Measurements from ENCODE around the gene ANKZF1. TPM values are rescaled to one million over a fixed set of nuclear protein-coding genes. Genes with fewer than 3 reads are reported as not detected.
A peak's percentile ranks its signal among the peaks of the same experiment; 100 is the strongest.

The ANKZF1 gene
- total and polyA plus RNA-seq, 2 of the 8 experiments (the other 6 are each of a cell fraction or from before 2014, with no cell fraction given) = 32.5 to 50.1 TPM

- TF ChIP-seq EZH2 (IDR thresholded peaks at IDR 0.05; ENCODE audit: low read depth, low read length, severe bottlenecking) (no peak), CBX5 (IDR thresholded peaks at IDR 0.05; ENCODE audit: low read depth, low read length) (no peak), CHD2 (IDR thresholded peaks at IDR 0.05; ENCODE audit: low read length) (peak; percentile 91), ASH2L (IDR thresholded peaks at IDR 0.05; ENCODE audit: low read length) (peak; percentile 48), BRCA1 (IDR thresholded peaks at IDR 0.05; ENCODE audit: low read depth, low read length) (no peak), PHF8 (conservative IDR thresholded peaks at IDR 0.05; ENCODE audit: low read depth, low read length) (peak; percentile 48; the same call in 1 of the 2 replicates), SP2 (IDR thresholded peaks at IDR 0.05; ENCODE audit: low read length) (peak; percentile 67; the same call in 1 of the 2 replicates), ZNF274 (IDR thresholded peaks at IDR 0.05; ENCODE audit: borderline replicate concordance, extremely low read depth, low read length) (no peak), RXRA (IDR thresholded peaks at IDR 0.05; ENCODE audit: insufficient read depth, low read depth, low read length) (no peak), BCL11A (IDR thresholded peaks at IDR 0.05; ENCODE audit: low read depth in 2 of 2, low read length in 2 of 2) (no peak), MAX (IDR thresholded peaks at IDR 0.05) (peak; percentile 48; the same call in 1 of the 2 replicates), HDAC6 (IDR thresholded peaks at IDR 0.05; ENCODE audit: low read depth, low read length) (no peak), POLR2AphosphoS5 (IDR thresholded peaks at IDR 0.05; ENCODE audit: low read depth, low read length) (peak; percentile 82), KDM1A (IDR thresholded peaks at IDR 0.05; ENCODE audit: borderline replicate concordance, low read length) (no peak), BACH1 (IDR thresholded peaks at IDR 0.05; ENCODE audit: low read length) (peak; percentile 10; the same call in 1 of the 2 replicates), SIN3A (conservative IDR thresholded peaks at IDR 0.05 in 1 of 2, IDR thresholded peaks at IDR 0.05 in 1 of 2; ENCODE audit: low read depth in 1 of 2, low read length in 2 of 2) (peak; percentile 74 to 87; a peak in 3 of 4 replicates), SRF (IDR thresholded peaks at IDR 0.05; ENCODE audit: low read depth, low read length) (no peak), CREB1 (IDR thresholded peaks at IDR 0.05) (peak; percentile 89), TBP (IDR thresholded peaks at IDR 0.05; ENCODE audit: low read depth, low read length) (peak; percentile 90), CBX8 (IDR thresholded peaks at IDR 0.05; ENCODE audit: borderline replicate concordance, low read depth, low read length) (no peak), MAFK (IDR thresholded peaks at IDR 0.05; ENCODE audit: low read depth, low read length) (no peak), ATF2 (IDR thresholded peaks at IDR 0.05; ENCODE audit: low read length) (peak; percentile 50; the same call in 1 of the 2 replicates), SP1 (IDR thresholded peaks at IDR 0.05; ENCODE audit: low read depth, low read length) (peak; percentile 97), EGR1 (IDR thresholded peaks at IDR 0.05; ENCODE audit: borderline replicate concordance, low read depth, low read length) (peak; percentile 60; the same call in 1 of the 2 replicates)
Observed at GRCh38 chr2:219229305-219230058, at the start of gene ANKZF1, which contains the start of gene ATG9A (continued).
